Esophagus squamous epithelium (tissue), 4 donors: ENCODE measurements around the gene SEC14L1.

ENCODE experiments used
- POLR2A ChIP-seq, 4 donors: fragments of 450-650 bp; IDR thresholded peaks; one replicate each; pipeline ENCODE4 v1.6.1; 2017; ENCODE audit warnings: antibody characterized with exemption in 4 of 4, mild to moderate bottlenecking in 4 of 4, moderate library complexity in 3 of 4
- TF ChIP-seq, protein P1 (sequence below), 6 experiments: fragments of 450-650 bp in 4 of 6; fragments of 200-600 bp in 2 of 6; sonication (generic) in 2 of 6; IDR thresholded peaks; one replicate each; pipeline ENCODE4 v1.5.1; 2016 to 2019; ENCODE audit warnings: antibody characterized with exemption in 6 of 6, mild to moderate bottlenecking in 4 of 6, moderate library complexity in 4 of 6

DNA sequence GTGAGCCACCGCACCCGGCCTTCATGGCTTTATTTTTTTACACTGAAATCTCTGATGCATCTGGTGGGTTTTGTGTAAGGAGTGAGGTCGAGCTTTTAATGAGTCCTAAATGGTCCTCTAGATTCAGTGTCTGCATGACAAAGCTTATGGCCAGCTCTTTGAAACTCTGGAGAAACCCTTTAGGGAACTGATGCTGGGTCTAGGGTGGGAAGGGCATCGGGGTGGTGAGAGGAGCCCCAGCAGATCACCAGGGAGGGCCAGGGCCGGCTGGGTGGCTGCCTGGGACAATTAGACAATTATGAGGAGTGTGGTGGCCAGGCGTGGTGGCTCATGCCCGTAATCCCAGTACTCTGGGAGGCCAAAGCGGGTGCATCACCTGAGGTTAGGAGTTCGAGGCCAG lies 93.9 kb downstream of the SEC14L1 start:
- TF ChIP-seq, protein P1, sequence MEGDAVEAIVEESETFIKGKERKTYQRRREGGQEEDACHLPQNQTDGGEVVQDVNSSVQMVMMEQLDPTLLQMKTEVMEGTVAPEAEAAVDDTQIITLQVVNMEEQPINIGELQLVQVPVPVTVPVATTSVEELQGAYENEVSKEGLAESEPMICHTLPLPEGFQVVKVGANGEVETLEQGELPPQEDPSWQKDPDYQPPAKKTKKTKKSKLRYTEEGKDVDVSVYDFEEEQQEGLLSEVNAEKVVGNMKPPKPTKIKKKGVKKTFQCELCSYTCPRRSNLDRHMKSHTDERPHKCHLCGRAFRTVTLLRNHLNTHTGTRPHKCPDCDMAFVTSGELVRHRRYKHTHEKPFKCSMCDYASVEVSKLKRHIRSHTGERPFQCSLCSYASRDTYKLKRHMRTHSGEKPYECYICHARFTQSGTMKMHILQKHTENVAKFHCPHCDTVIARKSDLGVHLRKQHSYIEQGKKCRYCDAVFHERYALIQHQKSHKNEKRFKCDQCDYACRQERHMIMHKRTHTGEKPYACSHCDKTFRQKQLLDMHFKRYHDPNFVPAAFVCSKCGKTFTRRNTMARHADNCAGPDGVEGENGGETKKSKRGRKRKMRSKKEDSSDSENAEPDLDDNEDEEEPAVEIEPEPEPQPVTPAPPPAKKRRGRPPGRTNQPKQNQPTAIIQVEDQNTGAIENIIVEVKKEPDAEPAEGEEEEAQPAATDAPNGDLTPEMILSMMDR (IDR thresholded peaks at IDR 0.05): no peak
- no peak for TF ChIP-seq POLR2A (IDR thresholded peaks at IDR 0.05)
